GM23248 (cell line): ENCODE data around the gene SPTLC3.

Experiments
- EZH2 ChIP-seq: fragments of 200-600 bp; sonication (generic); IDR thresholded peaks from 2 replicates; pipeline ENCODE4 v1.6.1; 2018; ENCODE audit warnings: antibody characterized with exemption, mild to moderate bottlenecking; ENCODE audit not compliant: insufficient read depth, poor library complexity, severe bottlenecking
- EZH2phosphoT487 ChIP-seq: fragments of 200-600 bp; sonication (generic); IDR thresholded peaks from 2 replicates; pipeline ENCODE4 v1.6.1; 2018; ENCODE audit warnings: antibody characterized with exemption, moderate library complexity, mild to moderate bottlenecking, low read depth; ENCODE audit not compliant: insufficient read depth

- no peak for TF ChIP-seq EZH2
- TF ChIP-seq EZH2phosphoT487 = no peak
Measured at GRCh38 chr20:13140201-13140600, 131.4 kb downstream of the SPTLC3 start.
